ENCODE measurements around the gene PARS2.

DNA sequence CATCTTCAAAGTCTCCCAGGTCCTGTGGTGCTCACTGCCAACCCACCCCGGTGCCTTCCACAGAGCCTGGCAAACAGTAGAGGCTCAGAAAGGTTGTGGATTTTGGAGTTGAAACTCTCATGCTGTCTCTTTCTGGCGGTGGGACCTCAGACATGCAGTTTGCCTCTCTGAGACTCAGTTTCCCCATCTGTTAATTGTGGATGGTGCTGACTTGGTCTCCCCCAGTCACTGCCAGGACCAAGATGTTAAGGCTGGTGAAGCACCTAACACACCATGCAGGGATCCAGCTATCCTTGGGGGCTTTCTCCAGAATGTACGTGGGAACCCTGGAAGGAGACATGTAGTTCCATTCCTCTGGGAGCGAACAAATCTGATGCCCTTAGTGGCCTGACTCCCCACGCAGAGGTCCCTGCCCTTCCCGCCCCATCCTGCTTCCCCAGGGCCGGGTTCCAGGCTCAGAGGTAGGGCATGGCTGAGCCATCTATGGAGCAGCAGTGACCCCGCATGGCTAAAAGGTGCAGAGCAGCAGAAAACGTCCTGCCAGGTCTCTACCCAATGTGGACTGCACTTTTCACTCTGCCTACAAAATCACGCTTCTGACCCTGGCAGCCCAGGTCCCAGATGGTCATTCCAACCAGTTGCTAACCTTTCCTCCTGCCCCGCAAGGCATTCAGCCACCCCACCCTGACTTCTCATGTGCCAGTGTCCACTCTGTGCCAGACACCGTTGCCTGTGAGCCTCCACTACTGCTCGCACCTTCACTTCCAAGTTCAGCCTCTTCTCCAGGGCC is 46.0 kb upstream of the PARS2 start:
- TF ChIP-seq EGR1 (IDR thresholded peaks at IDR 0.05) (no peak), EP300 (IDR thresholded peaks at IDR 0.05; ENCODE audit: borderline replicate concordance) (no peak), TEAD4 (IDR thresholded peaks at IDR 0.05) (no peak), YY1 (IDR thresholded peaks at IDR 0.05; ENCODE audit: low read depth) (no peak), CEBPB (IDR thresholded peaks at IDR 0.05) (no peak)
